ENCODE measurements around the gene AP3B2. TPM values are rescaled to one million over a fixed set of nuclear protein-coding genes. Genes with fewer than 3 reads are reported as not detected.

The AP3B2 gene
- 0.40 to 0.98 TPM (median 0.68 TPM) in 5 replicates for total RNA-seq (2022; extraction: Qiagen RNA extraction)

GRCh38 chr15:82709421-82710207, at the start of gene AP3B2:
AP3B2 (minus strand) TSS chr15:82709875; CDS start chr15:82709706, 169 bp downstream.

GRCh38 chr15:82647045-82647834, 62.4 kb downstream of the AP3B2 start, which contains the start of gene CPEB1:
CPEB1 (minus strand) TSS chr15:82647363; CDS start chr15:82628459, 18,904 bp downstream.

Other genes starting within 250 kb of the AP3B2 start
- 3,702 to 4,133 TPM (median 4,057 TPM) in 5 replicates for gene RPS17, start 169.4 kb downstream of the AP3B2 start, total RNA-seq (2022; extraction: Qiagen RNA extraction)
- 2.6 to 3.4 TPM (median 3.2 TPM) in 5 replicates for gene CPEB1, start 62.5 kb downstream of the AP3B2 start, total RNA-seq (2022; extraction: Qiagen RNA extraction)
- not detected in 5 replicates for gene FSD2, start 96.2 kb upstream of the AP3B2 start, total RNA-seq (2022; extraction: Qiagen RNA extraction)
- gene WHAMM, start 99.8 kb upstream of the AP3B2 start, total RNA-seq (2022; extraction: Qiagen RNA extraction) = 6.8 to 7.4 TPM (median 6.9 TPM) in 5 replicates
- gene HOMER2, start 242.8 kb upstream of the AP3B2 start, total RNA-seq (2022; extraction: Qiagen RNA extraction) = 19.6 to 23.6 TPM (median 21.3 TPM) in 5 replicates